Stimulated activated CD4-positive, alpha-beta T cell treated with anti-CD3 and anti-CD28 coated beads, Interleukin-15, amount 100 ng/mL, for 24 hours (primary cell): Measurements from ENCODE around the gene HCAR1.
A peak's percentile ranks its signal among the peaks of the same experiment; 100 is the strongest.
"Not testable (repeated sequence)": the region's sequence is repeated elsewhere in the genome, so short reads cannot be mapped to it uniquely, and the experiment has no call there.

Source experiments
- DNase-seq: peaks from one replicate; pipeline ENCODE4 v3.0.0-alpha.2; 2020

Gene HCAR1

GRCh38 chr12:122730215-122731014 is at the start of gene HCAR1:
HCAR1 (minus strand) TSS chr12:122730844; CDS start chr12:122730339, 505 bp downstream.
- peak; percentile 80 for DNase-seq

- DNase-seq: no peak
Observed at GRCh38 chr12:122757568-122757967, 26.9 kb upstream of the HCAR1 start.

GRCh38 chr12:122754790-122755189 is 24.1 kb upstream of the HCAR1 start:
- DNase-seq: no peak

- DNase-seq: no peak
Observed at GRCh38 chr12:122753319-122753650, 22.6 kb upstream of the HCAR1 start.

- DNase-seq: peak; percentile 100
Observed at GRCh38 chr12:122752464-122753318, 22.0 kb upstream of the HCAR1 start, which contains the start of gene DENR. DENR (plus strand) TSS chr12:122752824; CDS start chr12:122753702, 878 bp downstream.

- not testable (repeated sequence) for DNase-seq
Observed at GRCh38 chr12:122750781-122751515, 20.3 kb upstream of the HCAR1 start.

GRCh38 chr12:122749569-122750332 is 19.1 kb upstream of the HCAR1 start:
- no peak for DNase-seq

- DNase-seq: no peak
Observed at GRCh38 chr12:122747224-122748135, 16.8 kb upstream of the HCAR1 start.

- DNase-seq: no peak
Observed at GRCh38 chr12:122743895-122744525, 13.4 kb upstream of the HCAR1 start.

GRCh38 chr12:122740351-122740750 is 9.7 kb upstream of the HCAR1 start:
- no peak for DNase-seq

- no peak for DNase-seq
Observed at GRCh38 chr12:122738571-122738970, 7.9 kb upstream of the HCAR1 start.

GRCh38 chr12:122732611-122733010 is 2.0 kb upstream of the HCAR1 start:
- no peak for DNase-seq

GRCh38 chr12:122732170-122732569 is 1.5 kb upstream of the HCAR1 start:
- peak; percentile 54 for DNase-seq

- no peak for DNase-seq
Observed at GRCh38 chr12:122729583-122730214, 945 bp downstream of the HCAR1 start.

GRCh38 chr12:122726080-122726558 is 4.5 kb downstream of the HCAR1 start:
- peak; percentile 60 for DNase-seq

- DNase-seq: no peak
Observed at GRCh38 chr12:122725452-122726079, 5.1 kb downstream of the HCAR1 start.

GRCh38 chr12:122724641-122725243 is 5.9 kb downstream of the HCAR1 start:
- DNase-seq: no peak

GRCh38 chr12:122722387-122722786 is 8.3 kb downstream of the HCAR1 start:
- no peak for DNase-seq

- DNase-seq: no peak
Observed at GRCh38 chr12:122721057-122721545, 9.5 kb downstream of the HCAR1 start.
